ENCODE measurements around the gene SMYD3.
A peak's percentile ranks its signal among the peaks of the same experiment; 100 is the strongest.
"Not testable (repeated sequence)": the region's sequence is repeated elsewhere in the genome, so short reads cannot be mapped to it uniquely, and the experiment has no call there.

Gene SMYD3

GRCh38 chr1:246077476-246077875 is 429.6 kb downstream of the SMYD3 start:
- H4K8ac ChIP-seq (ENCODE audit: low read length) = no peak overlapping the region
- WGBS = 100% methylated on average over 1 of the region's 1 CpG
- DNase-seq = no peak

DNA sequence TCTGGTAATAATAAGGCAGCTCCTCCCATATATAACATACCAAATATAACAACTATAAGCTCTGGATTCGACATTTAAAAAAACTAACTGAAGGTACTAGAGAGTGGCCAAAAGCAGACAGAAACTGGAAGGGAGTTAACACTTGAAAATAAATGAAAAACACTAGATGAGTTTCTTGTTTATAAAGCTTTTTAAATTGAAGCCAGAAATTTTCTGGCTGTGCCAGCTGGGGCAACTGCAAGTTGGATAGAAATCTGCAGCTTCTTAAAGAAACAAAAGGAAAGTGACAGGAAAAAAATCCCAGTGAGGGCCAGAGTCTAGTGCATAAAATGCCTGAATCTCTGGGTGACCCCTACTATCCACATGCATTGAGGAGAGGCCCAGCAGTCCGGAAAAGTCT is 432.7 kb downstream of the SMYD3 start:
- Histone ChIP-seq H3K9ac (ENCODE audit: low read length) (no peak overlapping the region), H2BK5ac (ENCODE audit: low read depth, low read length, poor library complexity, severe bottlenecking) (no peak overlapping the region), H3K4me2 (ENCODE audit: low read length, poor library complexity, severe bottlenecking) (no peak overlapping the region), H3K79me1 (replicated peaks; ENCODE audit: low read length, poor library complexity, severe bottlenecking) (peaks cover 2% of the 10 kb centered on the region), H3K27ac (ENCODE audit: low read length, poor library complexity, severe bottlenecking) (no peak overlapping the region), H3K18ac (ENCODE audit: low read depth in 1 of 2, low read length in 2 of 2) (no peak overlapping the region), H2AK5ac (ENCODE audit: low read length, severe bottlenecking) (no peak overlapping the region), H3K23ac (ENCODE audit: low read length in 2 of 2) (no peak overlapping the region), H3K4me1 (ENCODE audit: control insufficient read depth, insufficient read depth, low read depth, low read length) (peaks cover 4% of the 10 kb centered on the region), H4K91ac (ENCODE audit: low read length) (no peak overlapping the region), H2BK15ac (ENCODE audit: low read depth, poor library complexity, severe bottlenecking) (no peak overlapping the region), H3K4me3 (ENCODE audit: insufficient read depth in 1 of 2, low read depth in 1 of 2, low read length in 2 of 2) (no peak overlapping the region), H2BK12ac (ENCODE audit: low read length in 2 of 2) (no peak overlapping the region), H3K4ac (ENCODE audit: low read depth in 1 of 2, low read length in 2 of 2) (no peak overlapping the region), H3K9me3 (ENCODE audit: control insufficient read depth, low read length) (no peaks in the 10 kb centered on the region), H2AFZ (ENCODE audit: low read depth, low read length) (no peak overlapping the region), H2BK120ac (ENCODE audit: low read depth, low read length) (no peak overlapping the region), H3K27me3 (ENCODE audit: control insufficient read depth in 1 of 2, insufficient read depth in 1 of 2, low read length in 2 of 2) (no peaks in the 10 kb centered on the region), H3K14ac (ENCODE audit: low read length in 2 of 2) (no peak overlapping the region), H3K36me3 (ENCODE audit: control insufficient read depth in 1 of 2, insufficient read depth in 2 of 2, low read depth in 1 of 2, low read length in 2 of 2) (no peaks in the 10 kb centered on the region), H4K8ac (ENCODE audit: low read length) (no peak overlapping the region)
- DNase-seq = no peak
- WGBS = 92% methylated on average over 2 of the region's 2 CpGs

More at GRCh38 chr1:246077476-246077875, 429.6 kb downstream of the SMYD3 start:
- Histone ChIP-seq H3K9ac (ENCODE audit: low read length) (no peak overlapping the region), H2BK15ac (ENCODE audit: low read depth, poor library complexity, severe bottlenecking) (no peak overlapping the region), H2AK5ac (ENCODE audit: low read length, severe bottlenecking) (no peak overlapping the region), H4K91ac (ENCODE audit: low read length) (no peak overlapping the region), H3K27ac (ENCODE audit: low read length, poor library complexity, severe bottlenecking) (no peak overlapping the region), H3K18ac (ENCODE audit: low read depth in 1 of 2, low read length in 2 of 2) (no peak overlapping the region), H3K4me2 (ENCODE audit: low read length, poor library complexity, severe bottlenecking) (no peak overlapping the region), H3K23ac (ENCODE audit: low read length in 2 of 2) (no peak overlapping the region), H3K4ac (ENCODE audit: low read depth in 1 of 2, low read length in 2 of 2) (no peak overlapping the region), H2BK120ac (ENCODE audit: low read depth, low read length) (no peak overlapping the region), H3K9me3 (ENCODE audit: control insufficient read depth, low read length) (peaks cover 7% of the 10 kb centered on the region), H3K36me3 (ENCODE audit: control insufficient read depth in 1 of 2, insufficient read depth in 2 of 2, low read depth in 1 of 2, low read length in 2 of 2) (no peaks in the 10 kb centered on the region), H3K14ac (ENCODE audit: low read length in 2 of 2) (no peak overlapping the region), H3K79me1 (replicated peaks; ENCODE audit: low read length, poor library complexity, severe bottlenecking) (peaks cover 2% of the 10 kb centered on the region), H3K27me3 (ENCODE audit: control insufficient read depth in 1 of 2, insufficient read depth in 1 of 2, low read length in 2 of 2) (no peaks in the 10 kb centered on the region), H2BK5ac (ENCODE audit: low read depth, low read length, poor library complexity, severe bottlenecking) (no peak overlapping the region), H2BK12ac (ENCODE audit: low read length in 2 of 2) (no peak overlapping the region), H3K4me1 (ENCODE audit: control insufficient read depth, insufficient read depth, low read depth, low read length) (no peaks in the 10 kb centered on the region), H3K4me3 (ENCODE audit: insufficient read depth in 1 of 2, low read depth in 1 of 2, low read length in 2 of 2) (no peak overlapping the region), H2AFZ (ENCODE audit: low read depth, low read length) (no peak overlapping the region)

GRCh38 chr1:246072456-246072955 is 434.6 kb downstream of the SMYD3 start:
- Histone ChIP-seq H3K4me3 (ENCODE audit: insufficient read depth in 1 of 2, low read depth in 1 of 2, low read length in 2 of 2) (no peak overlapping the region), H3K79me1 (replicated peaks; ENCODE audit: low read length, poor library complexity, severe bottlenecking) (peaks cover 4% of the 10 kb centered on the region), H2BK12ac (ENCODE audit: low read length in 2 of 2) (peak overlapping the region in 1 of 2 experiments; percentile 14), H2AFZ (ENCODE audit: low read depth, low read length) (no peak overlapping the region), H3K9ac (ENCODE audit: low read length) (no peak overlapping the region), H3K4me1 (ENCODE audit: control insufficient read depth, insufficient read depth, low read depth, low read length) (peaks cover 5% of the 10 kb centered on the region), H3K36me3 (ENCODE audit: control insufficient read depth in 1 of 2, insufficient read depth in 2 of 2, low read depth in 1 of 2, low read length in 2 of 2) (no peaks in the 10 kb centered on the region), H3K4me2 (ENCODE audit: low read length, poor library complexity, severe bottlenecking) (no peak overlapping the region), H2AK5ac (ENCODE audit: low read length, severe bottlenecking) (no peak overlapping the region), H3K4ac (ENCODE audit: low read depth in 1 of 2, low read length in 2 of 2) (no peak overlapping the region), H3K9me3 (ENCODE audit: control insufficient read depth, low read length) (no peaks in the 10 kb centered on the region), H4K8ac (ENCODE audit: low read length) (peak overlapping the region; percentile 27), H3K14ac (ENCODE audit: low read length in 2 of 2) (no peak overlapping the region), H2BK15ac (ENCODE audit: low read depth, poor library complexity, severe bottlenecking) (no peak overlapping the region), H3K23ac (ENCODE audit: low read length in 2 of 2) (no peak overlapping the region), H2BK120ac (ENCODE audit: low read depth, low read length) (no peak overlapping the region), H3K27ac (ENCODE audit: low read length, poor library complexity, severe bottlenecking) (no peak overlapping the region), H3K18ac (ENCODE audit: low read depth in 1 of 2, low read length in 2 of 2) (no peak overlapping the region), H3K27me3 (ENCODE audit: control insufficient read depth in 1 of 2, insufficient read depth in 1 of 2, low read length in 2 of 2) (no peaks in the 10 kb centered on the region), H4K91ac (ENCODE audit: low read length) (no peak overlapping the region), H2BK5ac (ENCODE audit: low read depth, low read length, poor library complexity, severe bottlenecking) (no peak overlapping the region)
- WGBS = 97% methylated on average over 3 of the region's 5 CpGs
- DNase-seq = no peak

GRCh38 chr1:246071981-246072380 is 435.1 kb downstream of the SMYD3 start:
- H3K23ac ChIP-seq (ENCODE audit: low read length in 2 of 2); H4K91ac ChIP-seq (ENCODE audit: low read length); H3K4me2 ChIP-seq (ENCODE audit: low read length, poor library complexity, severe bottlenecking); H2AK5ac ChIP-seq (ENCODE audit: low read length, severe bottlenecking); H3K18ac ChIP-seq (ENCODE audit: low read depth in 1 of 2, low read length in 2 of 2); H3K4ac ChIP-seq (ENCODE audit: low read depth in 1 of 2, low read length in 2 of 2); DNase-seq; H3K79me1 ChIP-seq (replicated peaks; ENCODE audit: low read length, poor library complexity, severe bottlenecking); H3K27ac ChIP-seq (ENCODE audit: low read length, poor library complexity, severe bottlenecking); H3K9ac ChIP-seq (ENCODE audit: low read length); H3K4me3 ChIP-seq (ENCODE audit: insufficient read depth in 1 of 2, low read depth in 1 of 2, low read length in 2 of 2); H2BK5ac ChIP-seq (ENCODE audit: low read depth, low read length, poor library complexity, severe bottlenecking); H3K9me3 ChIP-seq (ENCODE audit: control insufficient read depth, low read length); H2BK120ac ChIP-seq (ENCODE audit: low read depth, low read length); H2BK15ac ChIP-seq (ENCODE audit: low read depth, poor library complexity, severe bottlenecking); H3K36me3 ChIP-seq (ENCODE audit: control insufficient read depth in 1 of 2, insufficient read depth in 2 of 2, low read depth in 1 of 2, low read length in 2 of 2); H2AFZ ChIP-seq (ENCODE audit: low read depth, low read length); H3K14ac ChIP-seq (ENCODE audit: low read length in 2 of 2); H3K4me1 ChIP-seq (ENCODE audit: control insufficient read depth, insufficient read depth, low read depth, low read length); H3K27me3 ChIP-seq (ENCODE audit: control insufficient read depth in 1 of 2, insufficient read depth in 1 of 2, low read length in 2 of 2): not testable (repeated sequence)
- 66% methylated on average over 12 of the region's 15 CpGs for WGBS
- H4K8ac ChIP-seq (ENCODE audit: low read length) = peak overlapping the region; percentile 27
- peak overlapping the region in 1 of 2 experiments; percentile 14 for H2BK12ac ChIP-seq (ENCODE audit: low read length in 2 of 2)
